GM12865 (cell line): ENCODE results near the gene IGFBPL1.

Experiments
- DNase-seq: peaks from one replicate; pipeline ENCODE4 v3.0.0; 2010; ENCODE audit warnings: low read depth
- H3K4me3 ChIP-seq: 2 replicates; pipeline ENCODE4 v1.5.1; 2011; ENCODE audit warnings: mild to moderate bottlenecking, low read depth, low read length, control low read depth
- TF ChIP-seq, protein P1 (sequence below): IDR thresholded peaks from 2 replicates; pipeline ENCODE4 v1.5.1; 2011; ENCODE audit warnings: low read length, control low read depth, low read depth, inconsistent platforms; ENCODE audit not compliant: insufficient read depth; ENCODE audit errors: missing control alignments

Gene IGFBPL1

DNA sequence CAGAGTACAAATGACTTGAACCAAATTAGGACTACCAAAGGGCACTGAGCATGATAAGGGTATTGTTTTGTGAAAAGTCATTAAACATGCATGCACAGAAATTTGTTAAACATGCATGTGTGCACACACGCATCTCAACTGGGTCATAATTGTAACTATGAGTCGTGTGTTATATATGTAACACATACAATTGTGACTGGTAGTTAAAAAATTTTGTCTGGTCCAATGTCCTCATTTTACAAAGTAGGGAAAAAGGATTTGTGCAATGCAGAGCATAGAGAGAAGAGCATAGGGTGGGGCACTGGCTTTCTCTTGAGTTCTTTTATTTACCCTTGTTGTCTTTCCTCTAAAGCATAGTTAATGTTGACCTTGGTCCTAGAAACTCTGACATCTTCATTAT lies 19.3 kb upstream of the IGFBPL1 start:
- no peak overlapping the region for H3K4me3 ChIP-seq
- DNase-seq: no peak
- TF ChIP-seq, protein P1, sequence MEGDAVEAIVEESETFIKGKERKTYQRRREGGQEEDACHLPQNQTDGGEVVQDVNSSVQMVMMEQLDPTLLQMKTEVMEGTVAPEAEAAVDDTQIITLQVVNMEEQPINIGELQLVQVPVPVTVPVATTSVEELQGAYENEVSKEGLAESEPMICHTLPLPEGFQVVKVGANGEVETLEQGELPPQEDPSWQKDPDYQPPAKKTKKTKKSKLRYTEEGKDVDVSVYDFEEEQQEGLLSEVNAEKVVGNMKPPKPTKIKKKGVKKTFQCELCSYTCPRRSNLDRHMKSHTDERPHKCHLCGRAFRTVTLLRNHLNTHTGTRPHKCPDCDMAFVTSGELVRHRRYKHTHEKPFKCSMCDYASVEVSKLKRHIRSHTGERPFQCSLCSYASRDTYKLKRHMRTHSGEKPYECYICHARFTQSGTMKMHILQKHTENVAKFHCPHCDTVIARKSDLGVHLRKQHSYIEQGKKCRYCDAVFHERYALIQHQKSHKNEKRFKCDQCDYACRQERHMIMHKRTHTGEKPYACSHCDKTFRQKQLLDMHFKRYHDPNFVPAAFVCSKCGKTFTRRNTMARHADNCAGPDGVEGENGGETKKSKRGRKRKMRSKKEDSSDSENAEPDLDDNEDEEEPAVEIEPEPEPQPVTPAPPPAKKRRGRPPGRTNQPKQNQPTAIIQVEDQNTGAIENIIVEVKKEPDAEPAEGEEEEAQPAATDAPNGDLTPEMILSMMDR: no peak

- no peak for DNase-seq
- H3K4me3 ChIP-seq: no peak overlapping the region
- TF ChIP-seq, protein P1: no peak
These were observed 18.9 kb upstream of the IGFBPL1 start for GRCh38 chr9:38443181-38443580.

- no peak for DNase-seq
- TF ChIP-seq, protein P1: no peak
- no peak overlapping the region for H3K4me3 ChIP-seq
These were observed 18.3 kb upstream of the IGFBPL1 start for GRCh38 chr9:38442473-38443096.

- no peak for DNase-seq
- TF ChIP-seq, protein P1: no peak
These were observed 17.3 kb upstream of the IGFBPL1 start for GRCh38 chr9:38441347-38442085.

GRCh38 chr9:38440516-38440915 lies 16.3 kb upstream of the IGFBPL1 start:
- H3K4me3 ChIP-seq: no peak overlapping the region
- no peak for DNase-seq
- TF ChIP-seq, protein P1: no peak

More at GRCh38 chr9:38441347-38442085, 17.3 kb upstream of the IGFBPL1 start:
- no peak overlapping the region for H3K4me3 ChIP-seq

GRCh38 chr9:38439916-38440301 lies 15.7 kb upstream of the IGFBPL1 start:
- TF ChIP-seq, protein P1: no peak
- DNase-seq: no peak
- no peak overlapping the region for H3K4me3 ChIP-seq

DNA sequence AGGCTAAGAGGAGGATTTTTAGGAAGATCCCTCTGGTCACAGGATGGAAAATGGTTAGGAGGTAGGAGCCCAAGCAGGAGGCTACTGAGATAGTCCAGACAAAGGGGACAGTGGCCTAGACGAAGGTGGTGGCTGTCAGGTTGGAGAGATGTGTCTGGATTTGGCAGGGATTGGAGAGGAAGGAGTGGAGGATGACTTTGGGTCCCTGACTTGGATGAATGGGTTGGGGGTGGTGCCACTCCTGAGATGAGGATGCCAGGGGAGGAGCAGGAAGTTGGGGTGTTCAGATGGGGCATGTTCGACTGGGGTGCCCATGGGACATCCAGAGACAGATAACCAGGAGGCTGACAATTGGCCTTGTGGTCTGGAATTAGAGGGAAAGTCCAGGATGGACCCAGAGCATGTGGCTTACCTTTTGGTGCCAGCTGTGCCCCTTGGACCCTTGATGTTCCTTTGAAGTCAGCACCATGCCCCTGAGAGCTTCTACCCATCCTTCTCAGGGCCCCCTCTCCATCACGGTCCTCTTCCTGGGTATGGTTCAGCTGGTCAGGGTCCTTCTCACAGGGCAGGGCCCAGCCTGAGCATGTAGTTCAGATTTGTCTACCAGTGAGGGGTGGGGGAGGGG lies 15.1 kb upstream of the IGFBPL1 start:
- TF ChIP-seq, protein P1: no peak
- no peak overlapping the region for H3K4me3 ChIP-seq
- no peak for DNase-seq
